Myocyte (in vitro differentiated cells): ENCODE measurements around the gene RAX2. TPM values are rescaled to one million over a fixed set of nuclear protein-coding genes. Genes with fewer than 3 reads are reported as not detected.
"Not testable (repeated sequence)": the region's sequence is repeated elsewhere in the genome, so short reads cannot be mapped to it uniquely, and the experiment has no call there.

Experiments
- DNase-seq: peaks from one replicate; pipeline ENCODE4 v3.0.0-alpha.2; 2012; ENCODE audit warnings: low read depth
- polyA plus RNA-seq: library from polyadenylated mRNA; unstranded; fragments of >200 nt; gene quantifications from one replicate; pipeline ENCODE4 v1.2.1, GENCODE V29; 2012; ENCODE audit warnings: missing spikeins
- total RNA-seq: library from RNA; depleted of rRNA; stranded (reverse); fragments of >200 nt; gene quantifications from 2 replicates; pipeline ENCODE4 v1.2.3, GENCODE V29; 2014

The RAX2 gene
- total RNA-seq = not detected in 2 replicates
- not detected for polyA plus RNA-seq

- no peak for DNase-seq
Observed at GRCh38 chr19:3771906-3772455, at the start of gene RAX2. Gene RAX2 (minus strand): TSS chr19:3772228. CDS start chr19:3771742, 486 bp downstream.

- DNase-seq = no peak
Observed at GRCh38 chr19:3821156-3821555, 49.1 kb upstream of the RAX2 start.

GRCh38 chr19:3819989-3820388 is 48.0 kb upstream of the RAX2 start:
- no peak for DNase-seq

- no peak for DNase-seq
Observed at GRCh38 chr19:3818918-3819317, 46.9 kb upstream of the RAX2 start.

GRCh38 chr19:3818466-3818865 is 46.4 kb upstream of the RAX2 start:
- peak; percentile 6 for DNase-seq

GRCh38 chr19:3817761-3818160 is 45.7 kb upstream of the RAX2 start:
- no peak for DNase-seq

GRCh38 chr19:3816566-3817218 is 44.7 kb upstream of the RAX2 start:
- DNase-seq = no peak

GRCh38 chr19:3816148-3816547 is 44.1 kb upstream of the RAX2 start:
- DNase-seq = not testable (repeated sequence)

GRCh38 chr19:3814648-3815047 is 42.6 kb upstream of the RAX2 start:
- DNase-seq = no peak

GRCh38 chr19:3813473-3814392 is 41.7 kb upstream of the RAX2 start:
- DNase-seq = no peak

- no peak for DNase-seq
Observed at GRCh38 chr19:3810708-3811355, 38.8 kb upstream of the RAX2 start.

GRCh38 chr19:3809881-3810707 is 38.1 kb upstream of the RAX2 start:
- no peak for DNase-seq

- no peak for DNase-seq
Observed at GRCh38 chr19:3808420-3809143, 36.6 kb upstream of the RAX2 start.

- no peak for DNase-seq
Observed at GRCh38 chr19:3807574-3808354, 35.7 kb upstream of the RAX2 start.

- DNase-seq = no peak
Observed at GRCh38 chr19:3807131-3807480, 35.1 kb upstream of the RAX2 start.

GRCh38 chr19:3805859-3806258 is 33.8 kb upstream of the RAX2 start:
- DNase-seq = no peak

- peak; percentile 3 for DNase-seq
Observed at GRCh38 chr19:3804429-3804828, 32.4 kb upstream of the RAX2 start.

GRCh38 chr19:3803986-3804385 is 32.0 kb upstream of the RAX2 start:
- DNase-seq = no peak

- no peak for DNase-seq
Observed at GRCh38 chr19:3803114-3803888, 31.3 kb upstream of the RAX2 start.
